CD8-positive, alpha-beta memory T cell (primary cell): Measurements from ENCODE around the gene E2F6. TPM values are rescaled to one million over a fixed set of nuclear protein-coding genes. Genes with fewer than 3 reads are reported as not detected.

Experiments used
- CTCF ChIA-PET: fragments of 350-600 bp; sonication (Branson Sonifier 250); formaldehyde crosslinking; loops from one replicate; lab custom pipeline; 2021; ENCODE audit warnings: antibody characterized with exemption; lab: Charles Lee
- POLR2A ChIA-PET: fragments of 350-600 bp; sonication (Branson Sonifier 250); formaldehyde crosslinking; loops from one replicate; lab custom pipeline; 2021; ENCODE audit warnings: antibody characterized with exemption; lab: Charles Lee
- DNase-seq, 5 donors: peaks; one replicate each; pipeline versions ENCODE4 v3.0.0 to v3.0.0-alpha.2; 2020 to 2022; ENCODE audit warnings: mixed read lengths in 1 of 5
- H3K27ac ChIP-seq: one replicate; pipeline ENCODE4 v1.7.0; 2013; ENCODE audit warnings: low read depth, mild to moderate bottlenecking, low read length, moderate library complexity
- H3K27me3 ChIP-seq: 2 replicates; pipeline ENCODE4 v1.7.0; 2013; ENCODE audit warnings: low read length, mild to moderate bottlenecking; ENCODE audit not compliant: insufficient read depth, poor library complexity, severe bottlenecking
- H3K36me3 ChIP-seq: 2 replicates; pipeline ENCODE4 v1.7.0; 2013; ENCODE audit warnings: mild to moderate bottlenecking, low read length, moderate library complexity; ENCODE audit not compliant: insufficient read depth
- H3K4me1 ChIP-seq: 2 replicates; pipeline ENCODE4 v1.7.0; 2013; ENCODE audit warnings: mild to moderate bottlenecking, low read length, moderate library complexity; ENCODE audit not compliant: insufficient read depth
- H3K4me3 ChIP-seq: 2 replicates; pipeline ENCODE4 v1.7.0; 2013; ENCODE audit warnings: mild to moderate bottlenecking, low read length
- H3K9me3 ChIP-seq: 2 replicates; pipeline ENCODE4 v1.7.0; 2013; ENCODE audit warnings: mild to moderate bottlenecking, low read length
- H3K27ac Mint-ChIP-seq, 8 donors: one replicate each; pipeline ENCODE4 v1.8.0; 2020 to 2021; ENCODE audit warnings: mixed read lengths in 8 of 8, mild to moderate bottlenecking in 6 of 8, inconsistent platforms in 3 of 8, moderate library complexity in 3 of 8
- H3K27me3 Mint-ChIP-seq, 2 donors: one replicate each; pipeline ENCODE4 v1.8.0; 2020 to 2021; ENCODE audit warnings: mixed read lengths in 2 of 2, mild to moderate bottlenecking in 1 of 2, moderate library complexity in 1 of 2
- H3K36me3 Mint-ChIP-seq, 3 donors: one replicate each; pipeline ENCODE4 v1.8.0; 2020 to 2021; ENCODE audit warnings: mixed read lengths in 3 of 3, inconsistent platforms in 1 of 3, mild to moderate bottlenecking in 1 of 3
- H3K4me1 Mint-ChIP-seq, 3 donors: one replicate each; pipeline ENCODE4 v1.8.0; 2020 to 2021; ENCODE audit warnings: mixed read lengths in 3 of 3, inconsistent platforms in 1 of 3, mild to moderate bottlenecking in 1 of 3
- H3K4me3 Mint-ChIP-seq, 7 donors: one replicate each; pipeline ENCODE4 v1.8.0; 2020 to 2021; ENCODE audit warnings: mixed read lengths in 7 of 7, mild to moderate bottlenecking in 6 of 7, moderate library complexity in 4 of 7, inconsistent platforms in 2 of 7
- H3K9me3 Mint-ChIP-seq, 5 donors: one replicate each; pipeline ENCODE4 v1.8.0; 2020 to 2022; ENCODE audit warnings: mixed read lengths in 5 of 5, mild to moderate bottlenecking in 3 of 5, moderate library complexity in 2 of 5, inconsistent platforms in 1 of 5
- polyA plus RNA-seq: library from polyadenylated mRNA; unstranded; fragments of 300-500 nt; fragmentation: Illumina TruSeq; gene quantifications from one replicate; pipeline ENCODE4 v1.2.3, GENCODE V29; 2021
- total RNA-seq, 2 experiments: library from RNA; stranded (reverse); gene quantifications; one replicate each; pipeline ENCODE4 v1.2.3, GENCODE V29; 2021

Gene E2F6
- total and polyA plus RNA-seq, 3 experiments from 2014 or later: 4.5 to 14.7 (median 13.9) TPM

- CTCF ChIA-PET: no interaction called here
- H3K4me1 Mint-ChIP-seq: no peaks in the 10 kb centered on the region
- H3K9me3 Mint-ChIP-seq: no peaks in the 10 kb centered on the region
- no peaks in the 10 kb centered on the region for H3K36me3 Mint-ChIP-seq
- H3K4me3 ChIP-seq: no peak overlapping the region
- H3K36me3 ChIP-seq: no peaks in the 10 kb centered on the region
- H3K4me3 Mint-ChIP-seq: no peak overlapping the region
- POLR2A ChIA-PET: no interaction called here
- no peaks in the 10 kb centered on the region for H3K9me3 ChIP-seq
- no peak overlapping the region for H3K27ac ChIP-seq
- H3K27ac Mint-ChIP-seq: no peak overlapping the region
- H3K4me1 ChIP-seq: no peaks in the 10 kb centered on the region
- DNase-seq: no peak
- H3K27me3 Mint-ChIP-seq: peaks cover 7 to 24% of the 10 kb centered on the region in 2 donors
- no peaks in the 10 kb centered on the region for H3K27me3 ChIP-seq
Observed at GRCh38 chr2:11508279-11508678, 42.3 kb upstream of the E2F6 start.

- Mint-ChIP-seq H3K9me3 (no peaks in the 10 kb centered on the region), H3K36me3 (no peaks in the 10 kb centered on the region), H3K27me3 (peaks cover 11 to 24% of the 10 kb centered on the region in 2 donors), H3K4me1 (no peaks in the 10 kb centered on the region), H3K27ac (no peak overlapping the region), H3K4me3 (no peak overlapping the region)
- no peaks in the 10 kb centered on the region for H3K4me1 ChIP-seq
- no peak overlapping the region for H3K27ac ChIP-seq
- ChIA-PET POLR2A (no interaction called here), CTCF (no interaction called here)
- no peaks in the 10 kb centered on the region for H3K27me3 ChIP-seq
- no peaks in the 10 kb centered on the region for H3K9me3 ChIP-seq
- DNase-seq: no peak
- no peak overlapping the region for H3K4me3 ChIP-seq
- no peaks in the 10 kb centered on the region for H3K36me3 ChIP-seq
Observed at GRCh38 chr2:11507517-11507916, 41.6 kb upstream of the E2F6 start.

GRCh38 chr2:11506611-11506969 is 40.6 kb upstream of the E2F6 start:
- Mint-ChIP-seq H3K27ac (no peak overlapping the region), H3K9me3 (no peaks in the 10 kb centered on the region), H3K4me1 (no peaks in the 10 kb centered on the region), H3K4me3 (no peak overlapping the region), H3K36me3 (no peaks in the 10 kb centered on the region), H3K27me3 (peaks cover 11 to 20% of the 10 kb centered on the region in 2 donors)
- ChIA-PET CTCF (no interaction called here), POLR2A (no interaction called here)
- no peaks in the 10 kb centered on the region for H3K9me3 ChIP-seq
- H3K4me3 ChIP-seq: no peak overlapping the region
- no peak for DNase-seq
- no peaks in the 10 kb centered on the region for H3K36me3 ChIP-seq
- no peak overlapping the region for H3K27ac ChIP-seq
- no peaks in the 10 kb centered on the region for H3K27me3 ChIP-seq
- H3K4me1 ChIP-seq: no peaks in the 10 kb centered on the region

GRCh38 chr2:11505652-11506610 is 40.0 kb upstream of the E2F6 start:
- DNase-seq: no peak
- POLR2A ChIA-PET: no interaction called here
- H3K27me3 ChIP-seq: no peaks in the 10 kb centered on the region
- Mint-ChIP-seq H3K27me3 (peaks cover 11 to 15% of the 10 kb centered on the region in 2 donors), H3K36me3 (no peaks in the 10 kb centered on the region), H3K4me1 (peaks cover under 1 to 4% (median 2%) of the 10 kb centered on the region in 3 donors), H3K4me3 (no peak overlapping the region), H3K27ac (no peak overlapping the region), H3K9me3 (no peaks in the 10 kb centered on the region)
- CTCF ChIA-PET: no interaction called here
- H3K27ac ChIP-seq: no peak overlapping the region
- no peaks in the 10 kb centered on the region for H3K9me3 ChIP-seq
- H3K4me3 ChIP-seq: no peak overlapping the region
- no peaks in the 10 kb centered on the region for H3K4me1 ChIP-seq
- H3K36me3 ChIP-seq: no peaks in the 10 kb centered on the region

GRCh38 chr2:11503354-11503927 is 37.5 kb upstream of the E2F6 start:
- ChIA-PET CTCF (no interaction called here), POLR2A (no interaction called here)
- H3K9me3 Mint-ChIP-seq: no peaks in the 10 kb centered on the region

GRCh38 chr2:11502740-11503292 is 36.9 kb upstream of the E2F6 start:
- POLR2A ChIA-PET: no interaction called here
- peaks cover 2 to 15% (median 6%) of the 10 kb centered on the region in 3 donors for H3K4me1 Mint-ChIP-seq
- CTCF ChIA-PET: no interaction called here

More at GRCh38 chr2:11503354-11503927, 37.5 kb upstream of the E2F6 start:
- no peak overlapping the region for H3K4me3 ChIP-seq
- no peak overlapping the region for H3K4me3 Mint-ChIP-seq
- peaks cover 2 to 15% (median 6%) of the 10 kb centered on the region in 3 donors for H3K4me1 Mint-ChIP-seq
- H3K27me3 ChIP-seq: no peaks in the 10 kb centered on the region
- no peak overlapping the region for H3K27ac Mint-ChIP-seq
- no peaks in the 10 kb centered on the region for H3K4me1 ChIP-seq
- no peaks in the 10 kb centered on the region for H3K9me3 ChIP-seq
- no peaks in the 10 kb centered on the region for H3K36me3 ChIP-seq
- H3K27ac ChIP-seq: no peak overlapping the region
- H3K36me3 Mint-ChIP-seq: no peaks in the 10 kb centered on the region
- no peak for DNase-seq
- peaks cover 12 to 14% of the 10 kb centered on the region in 2 donors for H3K27me3 Mint-ChIP-seq

GRCh38 chr2:11500702-11501303 is 34.8 kb upstream of the E2F6 start:
- H3K27ac Mint-ChIP-seq: peak overlapping the region in 2 of 8 donors; percentile 17 to 51

More at GRCh38 chr2:11502740-11503292, 36.9 kb upstream of the E2F6 start:
- no peaks in the 10 kb centered on the region for H3K9me3 ChIP-seq
- no peaks in the 10 kb centered on the region for H3K36me3 ChIP-seq
- H3K4me3 ChIP-seq: no peak overlapping the region
- H3K27ac Mint-ChIP-seq: no peak overlapping the region
- H3K9me3 Mint-ChIP-seq: no peaks in the 10 kb centered on the region
- DNase-seq: no peak
- H3K4me3 Mint-ChIP-seq: no peak overlapping the region
- H3K4me1 ChIP-seq: no peaks in the 10 kb centered on the region
- H3K27ac ChIP-seq: no peak overlapping the region
- H3K27me3 Mint-ChIP-seq: peaks cover 8 to 12% of the 10 kb centered on the region in 2 donors
- H3K36me3 Mint-ChIP-seq: no peaks in the 10 kb centered on the region
- H3K27me3 ChIP-seq: no peaks in the 10 kb centered on the region

More at GRCh38 chr2:11500702-11501303, 34.8 kb upstream of the E2F6 start:
- H3K27me3 ChIP-seq: no peaks in the 10 kb centered on the region
- no peak overlapping the region for H3K27ac ChIP-seq
- no peaks in the 10 kb centered on the region for H3K4me1 ChIP-seq
- ChIA-PET POLR2A (no interaction called here), CTCF (no interaction called here)
- Mint-ChIP-seq H3K4me3 (peak overlapping the region in 2 of 7 donors; percentile 13 to 55), H3K36me3 (no peaks in the 10 kb centered on the region), H3K9me3 (no peaks in the 10 kb centered on the region), H3K27me3 (peaks cover 7 to 8% of the 10 kb centered on the region in 2 donors), H3K4me1 (peaks cover 2 to 15% (median 6%) of the 10 kb centered on the region in 3 donors)
- no peaks in the 10 kb centered on the region for H3K9me3 ChIP-seq
- no peak overlapping the region for H3K4me3 ChIP-seq
- DNase-seq: no peak
- no peaks in the 10 kb centered on the region for H3K36me3 ChIP-seq
